ENCODE data around the gene FFAR2.

Gene FFAR2

GRCh38 chr19:35458192-35458591 is 10.1 kb downstream of the FFAR2 start:
- no peaks in the 10 kb centered on the region for H3K9me2 ChIP-seq (replicated peaks; ENCODE audit: control insufficient read depth, low read length)
- no peak overlapping the region for H3K4me2 ChIP-seq (ENCODE audit: low read length)
- H3K4me1 ChIP-seq (ENCODE audit: control insufficient read depth, low read length): peaks cover 34% of the 10 kb centered on the region

GRCh38 chr19:35458731-35459391 is 10.8 kb downstream of the FFAR2 start:
- no peak overlapping the region; the same call in 1 of the 2 replicates for H3K4me2 ChIP-seq (ENCODE audit: low read length)
- no peaks in the 10 kb centered on the region for H3K36me3 ChIP-seq (ENCODE audit: control insufficient read depth, low read length)
- peaks cover 11% of the 10 kb centered on the region; the same call in 1 of the 2 replicates for H4K20me1 ChIP-seq (ENCODE audit: control insufficient read depth, insufficient read depth, low read depth, low read length)
- H3K79me2 ChIP-seq (ENCODE audit: control insufficient read depth, low read length): no peaks in the 10 kb centered on the region
- no peak overlapping the region for H3K4me3 ChIP-seq (ENCODE audit: low read length)
- no peak for TF ChIP-seq EZH2phosphoT487 (IDR thresholded peaks at IDR 0.05; ENCODE audit: borderline replicate concordance, low read length)
- no peak for TF ChIP-seq CTCF (IDR thresholded peaks at IDR 0.05; ENCODE audit: low read depth, low read length, poor library complexity, severe bottlenecking)
- H3K4me1 ChIP-seq (ENCODE audit: control insufficient read depth, low read length): peaks cover 40% of the 10 kb centered on the region
- H3F3A ChIP-seq (ENCODE audit: control insufficient read depth, insufficient read depth): peaks cover 8% of the 10 kb centered on the region
- H3K27ac ChIP-seq (ENCODE audit: low read depth, low read length): no peak overlapping the region
- no peaks in the 10 kb centered on the region for H3K9me3 ChIP-seq (ENCODE audit: control insufficient read depth, insufficient read depth, low read length)
- no peaks in the 10 kb centered on the region for H3K9me2 ChIP-seq (replicated peaks; ENCODE audit: control insufficient read depth, low read length)
- peaks cover 65% of the 10 kb centered on the region for H3K27me3 ChIP-seq (ENCODE audit: control insufficient read depth, low read length)

More at GRCh38 chr19:35458192-35458591, 10.1 kb downstream of the FFAR2 start:
- Histone ChIP-seq H3K79me2 (ENCODE audit: control insufficient read depth, low read length) (no peaks in the 10 kb centered on the region), H4K20me1 (ENCODE audit: control insufficient read depth, insufficient read depth, low read depth, low read length) (peaks cover 11% of the 10 kb centered on the region; the same call in 1 of the 2 replicates), H3K4me3 (ENCODE audit: low read length) (no peak overlapping the region), H3K27me3 (ENCODE audit: control insufficient read depth, low read length) (peaks cover 62% of the 10 kb centered on the region), H3K36me3 (ENCODE audit: control insufficient read depth, low read length) (no peaks in the 10 kb centered on the region), H3F3A (ENCODE audit: control insufficient read depth, insufficient read depth) (peaks cover 8% of the 10 kb centered on the region), H3K9me3 (ENCODE audit: control insufficient read depth, insufficient read depth, low read length) (no peaks in the 10 kb centered on the region), H3K27ac (ENCODE audit: low read depth, low read length) (no peak overlapping the region)
- TF ChIP-seq CTCF (IDR thresholded peaks at IDR 0.05; ENCODE audit: low read depth, low read length, poor library complexity, severe bottlenecking) (no peak), EZH2phosphoT487 (IDR thresholded peaks at IDR 0.05; ENCODE audit: borderline replicate concordance, low read length) (no peak)

DNA sequence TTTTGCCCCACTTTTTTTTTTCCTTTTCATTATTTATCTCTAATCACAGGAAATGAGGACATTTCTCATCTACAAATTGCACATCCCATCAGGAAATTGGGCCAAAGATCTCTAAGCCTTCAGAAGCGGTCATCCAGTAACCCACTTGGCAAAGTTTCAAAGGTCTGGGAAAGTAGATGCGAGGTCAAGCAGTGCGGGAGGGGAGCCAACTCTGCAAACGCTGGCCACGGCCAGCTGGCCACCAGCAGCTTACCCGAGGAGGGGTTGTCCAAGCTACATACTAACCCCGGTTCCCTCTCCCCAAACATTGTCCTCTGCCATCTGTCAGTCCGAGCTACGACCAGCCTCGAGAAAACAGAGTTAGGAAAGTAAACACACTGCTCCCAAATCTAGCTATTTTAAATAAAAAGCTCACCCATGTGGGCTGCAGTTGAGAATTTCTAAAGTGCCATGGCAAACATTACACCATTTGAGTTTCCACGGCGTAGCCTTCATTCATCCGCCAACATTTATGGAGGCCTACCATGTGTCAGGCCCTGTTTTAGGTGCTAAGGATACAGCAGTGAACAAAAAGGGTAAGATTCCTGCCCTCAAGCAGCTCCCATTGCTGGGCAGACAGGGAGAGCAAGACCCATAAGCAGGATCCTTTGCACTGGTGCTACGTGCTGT is 11.5 kb downstream of the FFAR2 start:
- Histone ChIP-seq H3K27ac (ENCODE audit: low read depth, low read length) (no peak overlapping the region), H3F3A (ENCODE audit: control insufficient read depth, insufficient read depth) (peaks cover 8% of the 10 kb centered on the region), H3K79me2 (ENCODE audit: control insufficient read depth, low read length) (no peaks in the 10 kb centered on the region), H3K4me1 (ENCODE audit: control insufficient read depth, low read length) (peaks cover 43% of the 10 kb centered on the region), H3K9me2 (replicated peaks; ENCODE audit: control insufficient read depth, low read length) (no peaks in the 10 kb centered on the region), H3K36me3 (ENCODE audit: control insufficient read depth, low read length) (no peaks in the 10 kb centered on the region), H3K4me3 (ENCODE audit: low read length) (no peak overlapping the region), H3K4me2 (ENCODE audit: low read length) (no peak overlapping the region; the same call in 1 of the 2 replicates), H3K9me3 (ENCODE audit: control insufficient read depth, insufficient read depth, low read length) (no peaks in the 10 kb centered on the region), H4K20me1 (ENCODE audit: control insufficient read depth, insufficient read depth, low read depth, low read length) (peaks cover 11% of the 10 kb centered on the region; the same call in 1 of the 2 replicates), H3K27me3 (ENCODE audit: control insufficient read depth, low read length) (peaks cover 68% of the 10 kb centered on the region)
- no peak for TF ChIP-seq EZH2phosphoT487 (IDR thresholded peaks at IDR 0.05; ENCODE audit: borderline replicate concordance, low read length)
- no peak for TF ChIP-seq CTCF (IDR thresholded peaks at IDR 0.05; ENCODE audit: low read depth, low read length, poor library complexity, severe bottlenecking)

All from DOHH2 (cell line).